KBM-7 (cell line): ENCODE data around the gene DNAH7.

ENCODE experiments used
- DNase-seq: peaks from one replicate; pipeline ENCODE4 v3.0.0-alpha.2; 2015
- in situ Hi-C: fragments of 300-500 bp; cut with MboI; formaldehyde crosslinking; loops from 2 replicates; pipeline ENCODE4 v1.14.3; 2020; ENCODE audit warnings: low sequenced_read_pairs, low pct_unique_long_range_greater_than_20kb, mixed read lengths

Gene DNAH7

DNA sequence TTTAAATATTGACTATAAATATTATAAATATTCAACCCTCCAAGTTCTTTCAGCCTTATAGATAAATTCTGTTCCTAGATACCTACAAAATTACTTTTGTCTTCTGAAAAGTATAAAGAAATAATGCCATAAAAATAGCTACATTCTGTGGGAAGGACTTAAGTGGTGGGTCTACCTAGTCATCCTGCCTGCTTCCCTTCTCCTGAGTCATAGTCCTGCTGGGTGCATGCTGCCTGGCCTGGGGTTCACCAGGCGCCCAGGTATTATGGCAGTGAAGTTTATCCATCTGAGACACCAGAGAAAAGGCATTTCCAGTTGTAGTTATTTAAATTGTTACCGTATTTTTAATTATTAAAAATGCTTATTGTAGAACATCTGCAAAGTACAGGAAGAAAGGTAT is 244.2 kb downstream of the DNAH7 start:
- in situ Hi-C loops: no loop called here

GRCh38 chr2:195823206-195823605 is 245.4 kb downstream of the DNAH7 start:
- no peak for DNase-seq
- in situ Hi-C loops: no loop called here

More for the DNA sequence above, 244.2 kb downstream of the DNAH7 start:
- DNase-seq: no peak

- in situ Hi-C loops: no loop called here
- no peak for DNase-seq
Measured at GRCh38 chr2:195821566-195821932, 247.1 kb downstream of the DNAH7 start.

DNA sequence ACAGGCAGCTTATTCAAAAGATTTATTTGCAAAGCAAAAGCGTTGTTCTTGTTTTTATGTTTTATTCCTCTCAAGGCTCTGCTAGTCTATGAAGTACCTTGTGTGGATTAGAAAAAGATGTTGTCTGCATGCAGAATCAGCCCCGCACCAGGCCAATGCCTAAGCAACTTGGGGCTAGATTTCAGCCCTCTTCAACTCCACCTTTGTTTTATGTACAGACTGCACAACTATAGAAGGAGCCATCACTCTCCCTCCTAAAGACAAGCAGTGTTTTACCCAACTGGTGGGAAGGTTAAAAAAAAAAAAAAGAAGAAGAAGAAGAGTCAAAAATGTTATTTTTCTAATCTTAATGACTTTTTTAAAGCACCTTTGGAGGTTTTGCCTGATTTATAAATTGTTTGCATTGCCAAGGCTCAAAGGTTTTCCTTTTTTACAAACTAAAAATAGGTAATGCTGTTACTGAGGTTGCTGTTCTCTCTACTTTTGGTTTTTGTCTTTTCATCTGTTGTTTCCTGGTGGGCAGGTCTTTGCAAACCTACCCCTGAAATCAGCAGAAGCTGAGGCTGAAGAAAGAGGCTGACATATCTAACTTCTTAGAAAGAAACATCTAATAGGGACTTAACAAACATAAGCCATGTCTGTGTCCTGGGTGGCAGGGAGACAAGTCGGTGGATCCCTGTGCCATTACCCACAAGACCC is 247.6 kb downstream of the DNAH7 start:
- DNase-seq: no peak
- in situ Hi-C loops: no loop called here

DNA sequence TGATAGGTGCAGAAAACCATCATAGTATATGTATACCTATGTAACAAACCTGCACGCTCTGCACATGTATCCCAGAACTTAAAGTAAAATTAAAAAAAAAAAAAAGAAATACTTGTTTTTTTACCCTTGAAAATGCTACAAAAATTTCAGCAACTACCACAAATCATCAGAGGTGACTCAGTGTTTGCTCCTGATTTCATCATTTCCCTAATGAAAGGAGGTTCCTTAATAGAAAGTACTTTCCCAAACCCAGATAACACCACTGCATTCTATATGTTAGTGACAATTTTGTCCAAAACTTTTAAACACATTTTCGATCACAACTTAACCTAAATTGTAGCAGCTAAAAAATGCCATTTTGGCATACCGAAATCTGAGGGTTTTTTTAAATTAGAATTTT is 248.3 kb downstream of the DNAH7 start:
- in situ Hi-C loops: no loop called here
- no peak for DNase-seq

GRCh38 chr2:195819276-195819675 is 249.4 kb downstream of the DNAH7 start:
- no peak for DNase-seq
- in situ Hi-C loops: no loop called here

DNA sequence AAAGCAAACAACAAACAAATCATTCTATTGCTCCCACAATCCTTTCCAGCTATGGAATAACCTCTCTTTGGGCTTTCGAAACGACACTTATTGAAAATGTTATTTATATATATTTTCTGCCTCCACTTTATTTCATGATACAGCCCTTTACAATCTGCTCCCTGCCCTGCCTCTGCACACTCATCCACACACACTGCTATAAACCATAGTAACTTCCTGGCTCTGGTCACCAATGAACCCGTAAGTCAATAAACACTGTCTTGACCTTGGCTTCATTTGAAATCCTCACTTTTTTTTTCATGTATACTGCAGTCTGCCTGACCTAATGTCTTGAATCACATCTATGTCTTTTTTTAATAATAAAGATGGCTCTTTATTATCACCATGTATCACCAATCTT is 250.1 kb downstream of the DNAH7 start:
- DNase-seq: no peak
- in situ Hi-C loops: no loop called here

- DNase-seq: no peak
- in situ Hi-C loops: no loop called here
Measured at GRCh38 chr2:195818106-195818505, 250.5 kb downstream of the DNAH7 start.

DNA sequence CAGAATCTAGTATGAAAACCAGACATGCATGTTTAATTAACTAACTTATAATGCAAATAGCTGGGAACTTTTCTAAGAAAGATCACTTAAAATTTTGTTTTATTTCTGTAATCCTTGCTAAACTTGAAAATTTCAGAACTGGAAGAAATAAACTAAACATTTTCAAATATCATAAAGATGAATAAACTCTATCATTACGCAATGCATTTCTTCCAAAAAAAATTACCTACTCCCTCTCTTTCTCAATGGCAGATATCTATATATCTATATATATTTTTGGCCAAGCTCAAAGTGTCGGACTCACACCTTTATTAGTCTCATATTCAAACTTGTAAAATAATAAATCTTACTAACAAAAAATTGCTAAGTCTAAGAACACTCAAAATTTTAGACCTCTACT is 253.6 kb downstream of the DNAH7 start:
- in situ Hi-C loops: no loop called here

DNA sequence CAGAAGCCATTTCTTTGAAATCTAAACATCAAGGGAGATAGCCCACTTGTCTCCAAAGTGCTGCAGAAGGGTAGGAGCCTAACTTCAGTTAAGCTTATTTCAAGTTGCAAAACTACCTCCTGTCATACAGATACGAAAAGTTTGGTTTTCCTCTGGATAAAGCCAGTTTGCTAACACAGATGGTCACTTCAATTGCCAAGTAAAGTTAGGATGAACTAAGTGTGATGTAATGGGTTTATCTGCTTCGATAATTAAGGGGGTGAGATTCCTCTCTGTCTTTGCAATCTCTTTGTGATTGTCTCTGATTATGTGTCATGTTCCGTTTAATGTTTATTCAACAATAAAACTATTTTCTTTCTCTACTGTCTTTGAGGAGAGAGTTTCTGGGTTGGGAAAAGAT is 255.2 kb downstream of the DNAH7 start:
- DNase-seq: no peak
- in situ Hi-C loops: no loop called here

More for the DNA sequence above, 253.6 kb downstream of the DNAH7 start:
- DNase-seq: no peak

DNA sequence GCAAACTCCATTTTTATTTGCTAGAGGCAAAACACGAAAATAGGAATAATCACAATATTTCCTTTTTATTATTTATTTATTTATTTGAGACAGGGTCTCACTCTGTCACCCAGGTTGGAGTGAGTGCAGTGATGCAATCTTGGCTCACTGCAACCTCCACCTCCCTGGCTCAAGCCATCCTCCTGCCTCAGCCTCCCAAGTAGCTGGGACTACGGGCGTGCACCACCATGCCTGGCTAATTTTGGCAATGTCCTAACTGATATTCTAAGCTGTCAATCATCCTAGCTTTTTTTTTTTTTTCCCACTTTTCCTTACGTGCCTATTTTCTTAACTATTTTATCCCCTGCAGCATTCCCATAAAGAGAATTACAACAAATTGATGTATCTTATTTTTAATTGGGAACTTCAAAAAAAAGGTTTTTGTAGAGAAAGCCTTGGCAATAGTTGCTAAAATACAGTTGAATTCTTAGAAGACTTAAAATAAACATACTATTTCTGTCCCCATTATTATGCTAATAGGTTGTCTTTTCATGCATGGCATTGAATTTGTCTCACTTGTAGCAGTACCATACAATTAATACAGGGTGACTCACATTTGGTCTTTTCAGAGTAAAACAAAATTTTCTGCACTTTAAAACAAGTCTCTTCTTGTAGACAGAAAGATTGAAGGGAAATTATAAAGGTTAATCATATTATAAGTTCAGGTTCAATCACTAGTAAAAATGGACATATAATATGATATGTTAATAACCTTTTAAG is 258.1 kb downstream of the DNAH7 start:
- no peak for DNase-seq
- in situ Hi-C loops: no loop called here

DNA sequence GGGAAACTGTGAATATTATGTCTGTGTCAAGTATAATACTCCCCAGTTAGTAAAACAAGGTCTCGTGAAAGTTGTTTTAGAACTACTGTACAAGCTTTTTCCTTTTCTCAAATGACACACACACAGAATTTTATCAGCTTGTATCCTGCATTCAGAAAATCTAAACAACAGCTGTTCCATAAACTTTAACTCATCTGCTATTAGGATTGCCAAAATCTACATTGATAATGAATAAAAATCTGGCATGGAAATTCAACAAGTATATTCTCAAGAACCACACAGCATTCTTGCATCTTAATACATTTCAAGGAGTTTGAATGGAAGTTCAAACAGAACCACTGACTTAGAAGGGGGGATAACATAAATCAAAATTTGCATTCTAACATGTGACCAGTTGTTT is 260.4 kb downstream of the DNAH7 start:
- in situ Hi-C loops: no loop called here

DNA sequence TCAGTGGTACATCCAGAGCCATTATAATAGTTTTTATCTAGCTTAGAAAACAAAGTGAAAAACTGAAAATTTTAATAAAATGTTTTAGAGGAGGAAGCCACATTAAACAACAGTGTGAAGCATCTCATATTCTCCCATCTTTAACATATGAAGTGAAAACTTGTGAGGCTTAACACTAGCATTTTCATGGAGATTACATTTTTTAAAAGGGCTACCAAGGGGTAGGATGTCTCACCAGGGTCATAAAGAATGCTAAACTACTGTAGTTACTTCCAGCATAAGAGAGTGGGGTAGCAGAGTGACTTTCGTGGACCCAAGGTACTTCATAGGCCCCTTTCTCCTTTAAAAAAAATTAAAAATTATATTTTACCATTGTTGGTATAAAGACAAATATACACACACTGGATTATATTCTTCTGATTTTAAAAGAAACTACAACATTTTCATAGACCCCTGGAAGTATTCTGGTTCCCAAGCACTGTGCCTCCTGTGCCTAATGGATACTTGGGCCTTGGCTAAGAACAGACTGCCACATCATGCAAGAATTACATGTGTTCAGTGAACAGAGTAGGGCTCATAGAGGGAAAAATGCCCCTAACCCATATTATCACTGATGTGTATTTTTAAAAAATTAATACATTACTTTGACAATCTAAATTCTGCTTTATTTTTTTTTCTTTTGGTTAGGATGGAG is 263.2 kb downstream of the DNAH7 start:
- in situ Hi-C loops: no loop called here
- DNase-seq: no peak

More for the DNA sequence above, 260.4 kb downstream of the DNAH7 start:
- DNase-seq: no peak

- DNase-seq: no peak
- in situ Hi-C loops: no loop called here
Measured at GRCh38 chr2:195795879-195796278, 272.8 kb downstream of the DNAH7 start.

- in situ Hi-C loops: no loop called here
- no peak for DNase-seq
Measured at GRCh38 chr2:195793881-195794280, 274.8 kb downstream of the DNAH7 start.

DNA sequence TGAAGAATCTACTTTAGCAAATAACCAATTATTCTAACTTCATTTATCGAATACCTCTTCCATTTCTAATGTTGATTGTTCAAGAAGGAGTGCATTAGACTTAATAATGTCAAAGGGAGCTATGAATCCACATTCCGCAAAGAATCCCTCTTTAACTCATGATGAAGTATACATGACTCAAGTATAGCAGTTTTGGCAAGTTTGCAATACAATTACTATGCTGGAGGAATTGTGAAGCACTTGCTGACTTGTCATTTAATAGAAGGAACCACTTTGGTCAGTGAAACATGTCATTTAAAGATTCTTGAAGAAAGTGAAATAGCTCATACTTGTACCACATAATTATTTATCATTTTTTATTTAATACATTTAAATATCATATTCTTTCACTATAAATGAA is 286.5 kb downstream of the DNAH7 start:
- in situ Hi-C loops: no loop called here
- DNase-seq: no peak

- in situ Hi-C loops: no loop called here
- no peak for DNase-seq
Measured at GRCh38 chr2:195779491-195779890, 289.1 kb downstream of the DNAH7 start.

DNA sequence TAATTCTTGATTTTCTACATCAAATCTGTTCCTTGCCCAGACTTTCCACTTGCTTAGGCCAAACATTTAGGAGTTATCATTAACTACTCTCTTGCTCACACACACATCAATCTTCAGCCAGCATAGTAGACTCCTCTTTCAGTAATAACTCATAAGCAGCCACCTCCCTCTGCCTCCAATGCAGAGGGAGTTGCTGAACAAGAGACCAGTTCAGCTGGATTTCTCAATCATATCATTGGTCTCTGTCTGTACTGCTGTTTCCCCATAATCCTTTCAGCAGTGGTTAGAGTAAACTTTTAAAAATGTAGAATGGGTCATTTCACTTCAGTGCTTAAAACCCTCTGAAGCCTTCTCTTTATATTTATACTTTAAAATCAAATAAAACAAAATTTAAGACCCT is 298.7 kb downstream of the DNAH7 start:
- in situ Hi-C loops: no loop called here
- no peak for DNase-seq

DNA sequence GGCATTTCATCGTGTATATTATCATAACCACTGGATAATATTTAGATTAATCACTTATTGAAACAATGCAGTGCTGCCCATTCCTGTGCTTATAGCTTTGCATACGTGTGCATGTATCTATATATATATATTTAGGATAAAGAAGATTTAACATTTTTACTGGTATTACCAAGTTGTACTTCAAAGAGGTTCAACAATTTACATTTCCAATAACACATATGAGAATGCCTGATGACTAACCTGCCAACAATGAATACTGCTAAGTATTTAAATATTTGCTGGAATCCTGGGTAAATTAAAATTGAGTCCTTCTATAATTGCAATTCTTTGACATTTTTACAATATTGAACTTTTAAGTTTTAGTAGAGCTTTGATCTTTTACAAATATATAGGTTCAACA is 300.2 kb downstream of the DNAH7 start:
- in situ Hi-C loops: no loop called here
- no peak for DNase-seq

- in situ Hi-C loops: no loop called here
- no peak for DNase-seq
Measured at GRCh38 chr2:195766691-195767090, 301.9 kb downstream of the DNAH7 start.
